ENCODE results near the gene C10orf71. TPM values are rescaled to one million over a fixed set of nuclear protein-coding genes. Genes with fewer than 3 reads are reported as not detected.

Gene C10orf71
- total RNA-seq, 1 experiment from 2014 or later = not detected

DNA sequence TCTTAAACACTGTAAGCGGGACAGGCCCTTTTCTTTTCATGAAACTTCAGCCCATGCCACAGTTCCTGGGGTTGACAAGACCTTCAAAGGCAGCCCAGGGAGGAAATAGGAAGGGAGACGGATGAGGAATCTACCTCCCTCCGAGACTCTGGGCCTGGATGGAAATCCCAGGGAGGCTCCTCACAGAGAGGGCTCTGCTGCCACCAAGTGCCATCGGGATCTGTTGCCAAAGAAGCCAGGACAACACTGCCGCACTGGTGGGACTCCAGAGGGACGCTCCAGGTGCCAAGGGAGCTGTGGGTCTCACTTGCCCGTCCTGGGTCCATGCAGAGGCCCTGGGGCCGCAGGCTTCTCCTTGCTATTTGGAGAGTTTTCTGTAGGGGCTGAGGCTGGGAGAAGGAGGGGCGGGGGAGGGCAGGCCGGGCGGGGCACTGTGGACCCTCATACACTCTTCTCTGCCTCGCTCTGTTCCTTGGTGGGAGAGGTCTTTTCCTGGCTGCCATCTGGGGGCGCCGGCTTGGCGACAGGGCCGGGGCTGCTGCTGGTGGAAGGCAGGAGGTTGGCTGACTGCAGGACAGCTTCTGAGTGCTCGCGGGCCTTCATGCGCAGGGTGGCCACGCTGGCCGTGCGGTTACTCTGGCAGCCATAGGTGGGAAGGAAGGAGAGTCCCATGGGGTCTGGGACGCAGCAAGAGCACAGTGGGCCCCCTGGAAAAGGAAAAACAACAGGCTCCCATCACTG lies 66.9 kb downstream of the C10orf71 start (continued):
- TF ChIP-seq REST (IDR thresholded peaks at IDR 0.05; ENCODE audit: low read depth) = no peak
- TF ChIP-seq, protein P1, sequence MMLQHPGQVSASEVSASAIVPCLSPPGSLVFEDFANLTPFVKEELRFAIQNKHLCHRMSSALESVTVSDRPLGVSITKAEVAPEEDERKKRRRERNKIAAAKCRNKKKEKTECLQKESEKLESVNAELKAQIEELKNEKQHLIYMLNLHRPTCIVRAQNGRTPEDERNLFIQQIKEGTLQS (IDR thresholded peaks at IDR 0.05) = no peak
- TF ChIP-seq RAD21 (IDR thresholded peaks at IDR 0.05; ENCODE audit: low read depth) = no peak
- TF ChIP-seq SP1 (IDR thresholded peaks at IDR 0.05; ENCODE audit: low read depth) = no peak
- no peak for TF ChIP-seq TCF7L2 (IDR thresholded peaks at IDR 0.05; ENCODE audit: borderline replicate concordance, extremely low read depth, insufficient read depth, insufficient read length)

GRCh38 chr10:49366460-49366859 lies 67.5 kb downstream of the C10orf71 start:
- BruUV-seq (replicated peaks) = no TSS peak
- Histone ChIP-seq H3K9me2 (ENCODE audit: insufficient read depth) (no peaks in the 10 kb centered on the region), H2AFZ (ENCODE audit: low read depth, low read length, poor library complexity, severe bottlenecking) (no peak overlapping the region), H3K4me3 (replicated peaks in 1 of 2; ENCODE audit: low read depth in 1 of 2, low read length in 2 of 2) (no peak overlapping the region), H3K4me2 (ENCODE audit: low read length) (no peak overlapping the region), H4K20me1 (ENCODE audit: insufficient read depth) (no peaks in the 10 kb centered on the region), H3K9ac (ENCODE audit: low read length) (no peak overlapping the region), H3K79me2 (ENCODE audit: insufficient read depth, low read length) (no peaks in the 10 kb centered on the region), H3K27ac (ENCODE audit: low read depth, low read length) (no peak overlapping the region), H3K27me3 (ENCODE audit: insufficient read depth, low read length) (0 out of 2 replicates have a peak, but pooled peaks cover 8% of the 10 kb centered on the region), H3K4me1 (ENCODE audit: control insufficient read depth in 1 of 2, insufficient read depth in 2 of 2, low read length in 2 of 2) (peaks cover 0 to 5% of the 10 kb centered on the region in 2 experiments; a peak in 2 of 4 replicates), H3K9me3 (ENCODE audit: control insufficient read depth in 1 of 2, insufficient read depth in 1 of 2, low read depth in 1 of 2, low read length in 2 of 2) (no peaks in the 10 kb centered on the region), H3K36me3 (ENCODE audit: control insufficient read depth in 1 of 2, insufficient read depth in 2 of 2, low read length in 2 of 2) (no peaks in the 10 kb centered on the region)
- RAD21 ChIA-PET (ENCODE audit: low non-redundant PET in 1 of 2, low total read pairs in 2 of 2, uncharacterized antibody in 2 of 2, unreplicated experiment in 2 of 2) = no interaction called here
- no peak for DNase-seq (ENCODE audit: low read depth, low spot score)
- no peak for ATAC-seq
- CTCF ChIA-PET = no interaction called here
- no peak for TF ChIP-seq SRF (IDR thresholded peaks at IDR 0.05; ENCODE audit: low read depth)
- no peak for TF ChIP-seq YY1 (IDR thresholded peaks at IDR 0.05; ENCODE audit: extremely low read depth, insufficient replicate concordance, low read depth, low read length)
- no peak for TF ChIP-seq CEBPB (IDR thresholded peaks at IDR 0.05; ENCODE audit: low read depth)
- intact Hi-C loops (cut with micrococcal nuclease) = no loop called here
- POLR2A ChIA-PET = no interaction called here

Measured in HCT116 (cell line).